Panc1 (cell line): ENCODE measurements around the gene PRKG1. TPM values are rescaled to one million over a fixed set of nuclear protein-coding genes. Genes with fewer than 3 reads are reported as not detected.

Source experiments
- ATAC-seq: fragments of 200-7000 bp; cut with Tn5 transposase; 2 replicates; pipeline ENCODE4 v1.9.1; 2020; ENCODE audit warnings: mild to moderate bottlenecking, moderate library complexity
- BruUV-seq: library from RNA; stranded (reverse); fragments of 400-500 nt; replicated peaks from 2 replicates; lab custom pipeline; 2021; lab: Mats Ljungman, UMichigan
- CTCF ChIA-PET: fragments of 300-600 bp; sonication (Branson Sonifier 250); formaldehyde crosslinking; loops from one replicate; lab custom pipeline; 2022; ENCODE audit warnings: antibody characterized with exemption; lab: Charles Lee
- POLR2A ChIA-PET: fragments of 300-600 bp; sonication (Branson Sonifier 250); formaldehyde crosslinking; loops from one replicate; lab custom pipeline; 2022; ENCODE audit warnings: antibody characterized with exemption; lab: Charles Lee
- DNase-seq: peaks from one replicate; pipeline ENCODE4 v3.0.0-alpha.2; 2010; ENCODE audit warnings: low read depth, low spot score
- H3K27ac ChIP-seq: 2 replicates; pipeline ENCODE4 v1.5.1; 2011; ENCODE audit warnings: mild to moderate bottlenecking, low read length, inconsistent platforms
- H3K27me3 ChIP-seq: fragments of 200-500 bp; sonication (Bioruptor generic); 2 replicates; pipeline ENCODE4 v1.6.0; 2014; ENCODE audit warnings: low read length, inconsistent platforms; ENCODE audit not compliant: control insufficient read depth, insufficient read depth
- H3K36me3 ChIP-seq: fragments of 200-500 bp; sonication (Bioruptor generic); 2 replicates; pipeline ENCODE4 v1.5.1; 2014; ENCODE audit warnings: inconsistent platforms, mild to moderate bottlenecking, low read length, moderate library complexity; ENCODE audit not compliant: control insufficient read depth, insufficient read depth
- H3K4me1 ChIP-seq: 2 replicates; pipeline ENCODE4 v1.5.1; 2011; ENCODE audit warnings: inconsistent platforms, mild to moderate bottlenecking, low read length, moderate library complexity; ENCODE audit not compliant: control insufficient read depth, insufficient read depth
- H3K4me3 ChIP-seq, 2 experiments: 2 replicates each; pipeline ENCODE4 v1.5.1; 2011 to 2012; ENCODE audit warnings: low read depth in 2 of 2, low read length in 2 of 2, mild to moderate bottlenecking in 2 of 2, inconsistent platforms in 1 of 2, moderate library complexity in 1 of 2
- H3K9me3 ChIP-seq: fragments of 200-500 bp; sonication (Bioruptor generic); 2 replicates; pipeline ENCODE4 v1.5.1; 2014; ENCODE audit warnings: low read depth, mild to moderate bottlenecking, inconsistent platforms, low read length, moderate library complexity; ENCODE audit not compliant: control insufficient read depth, insufficient read depth
- POLR2AphosphoS5 ChIP-seq: IDR thresholded peaks from 2 replicates; pipeline ENCODE4 v1.6.1; 2012; ENCODE audit warnings: mild to moderate bottlenecking, low read depth, low read length, moderate library complexity
- SIN3A ChIP-seq: IDR thresholded peaks from 2 replicates; pipeline ENCODE4 v1.6.1; 2012; ENCODE audit warnings: low read depth, mild to moderate bottlenecking, low read length, moderate library complexity, borderline replicate concordance; ENCODE audit not compliant: insufficient read depth
- TCF7L2 ChIP-seq: IDR thresholded peaks from 2 replicates; pipeline ENCODE4 v1.6.1; 2011; ENCODE audit warnings: mild to moderate bottlenecking, low read depth, low read length, inconsistent platforms
- in situ Hi-C: cut with HindIII; loops from 2 replicates; pipeline ENCODE4 v1.10.0; 2016; ENCODE audit warnings: low sequenced_read_pairs, low pct_unique_long_range_greater_than_20kb
- intact Hi-C: fragments of 100-400 bp; cut with micrococcal nuclease; formaldehyde crosslinking; loops from one replicate; pipeline ENCODE4 v1.10.0; 2022; ENCODE audit not compliant: unreplicated experiment
- total RNA-seq: library from RNA; stranded (reverse); gene quantifications from one replicate; pipeline ENCODE4 v1.2.1, GENCODE V29; 2021; ENCODE audit not compliant: unreplicated experiment
- TF ChIP-seq, protein P1 (sequence below), 2 experiments: IDR thresholded peaks; 2 replicates each; pipeline ENCODE4 v1.6.1; 2011 to 2012; ENCODE audit warnings: low read depth in 2 of 2, control low read depth in 1 of 2, low read length in 1 of 2, mild to moderate bottlenecking in 1 of 2, moderate library complexity in 1 of 2; ENCODE audit not compliant: insufficient read depth in 1 of 2
- TF ChIP-seq, protein P2 (sequence below): fragments of 450-650 bp; IDR thresholded peaks from 2 replicates; pipeline ENCODE4 v1.5.1; 2017; ENCODE audit warnings: mild to moderate bottlenecking

The PRKG1 gene
- total RNA-seq, 1 experiment from 2014 or later: 0.92 TPM

DNA sequence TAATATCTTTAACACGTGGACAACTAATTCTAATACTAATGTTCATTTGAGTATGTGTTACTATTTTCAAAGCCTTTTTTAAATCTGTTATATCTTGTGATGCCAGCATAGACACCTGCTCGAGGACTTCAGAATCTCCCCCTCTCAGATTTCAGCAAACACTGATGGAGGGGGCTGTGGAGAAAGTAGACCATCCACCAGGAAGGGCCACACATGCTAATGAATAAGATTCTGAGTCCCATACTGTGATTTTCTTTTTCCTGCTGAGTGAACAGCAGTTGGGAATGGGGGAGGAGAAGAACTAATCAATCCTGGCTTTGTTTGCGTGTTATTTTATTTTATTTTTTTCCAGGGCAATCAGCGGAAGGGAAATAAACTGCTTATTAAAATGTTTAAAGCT is 783.0 kb downstream of the PRKG1 start:
- BruUV-seq: no TSS peak
- TF ChIP-seq TCF7L2 (no peak), SIN3A (no peak), POLR2AphosphoS5 (no peak)
- TF ChIP-seq, protein P1, sequence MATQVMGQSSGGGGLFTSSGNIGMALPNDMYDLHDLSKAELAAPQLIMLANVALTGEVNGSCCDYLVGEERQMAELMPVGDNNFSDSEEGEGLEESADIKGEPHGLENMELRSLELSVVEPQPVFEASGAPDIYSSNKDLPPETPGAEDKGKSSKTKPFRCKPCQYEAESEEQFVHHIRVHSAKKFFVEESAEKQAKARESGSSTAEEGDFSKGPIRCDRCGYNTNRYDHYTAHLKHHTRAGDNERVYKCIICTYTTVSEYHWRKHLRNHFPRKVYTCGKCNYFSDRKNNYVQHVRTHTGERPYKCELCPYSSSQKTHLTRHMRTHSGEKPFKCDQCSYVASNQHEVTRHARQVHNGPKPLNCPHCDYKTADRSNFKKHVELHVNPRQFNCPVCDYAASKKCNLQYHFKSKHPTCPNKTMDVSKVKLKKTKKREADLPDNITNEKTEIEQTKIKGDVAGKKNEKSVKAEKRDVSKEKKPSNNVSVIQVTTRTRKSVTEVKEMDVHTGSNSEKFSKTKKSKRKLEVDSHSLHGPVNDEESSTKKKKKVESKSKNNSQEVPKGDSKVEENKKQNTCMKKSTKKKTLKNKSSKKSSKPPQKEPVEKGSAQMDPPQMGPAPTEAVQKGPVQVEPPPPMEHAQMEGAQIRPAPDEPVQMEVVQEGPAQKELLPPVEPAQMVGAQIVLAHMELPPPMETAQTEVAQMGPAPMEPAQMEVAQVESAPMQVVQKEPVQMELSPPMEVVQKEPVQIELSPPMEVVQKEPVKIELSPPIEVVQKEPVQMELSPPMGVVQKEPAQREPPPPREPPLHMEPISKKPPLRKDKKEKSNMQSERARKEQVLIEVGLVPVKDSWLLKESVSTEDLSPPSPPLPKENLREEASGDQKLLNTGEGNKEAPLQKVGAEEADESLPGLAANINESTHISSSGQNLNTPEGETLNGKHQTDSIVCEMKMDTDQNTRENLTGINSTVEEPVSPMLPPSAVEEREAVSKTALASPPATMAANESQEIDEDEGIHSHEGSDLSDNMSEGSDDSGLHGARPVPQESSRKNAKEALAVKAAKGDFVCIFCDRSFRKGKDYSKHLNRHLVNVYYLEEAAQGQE (IDR thresholded peaks at IDR 0.05; ENCODE audit: insufficient read depth in 1 of 2, low read depth in 2 of 2, low read length in 1 of 2): no peak
- TF ChIP-seq, protein P2, sequence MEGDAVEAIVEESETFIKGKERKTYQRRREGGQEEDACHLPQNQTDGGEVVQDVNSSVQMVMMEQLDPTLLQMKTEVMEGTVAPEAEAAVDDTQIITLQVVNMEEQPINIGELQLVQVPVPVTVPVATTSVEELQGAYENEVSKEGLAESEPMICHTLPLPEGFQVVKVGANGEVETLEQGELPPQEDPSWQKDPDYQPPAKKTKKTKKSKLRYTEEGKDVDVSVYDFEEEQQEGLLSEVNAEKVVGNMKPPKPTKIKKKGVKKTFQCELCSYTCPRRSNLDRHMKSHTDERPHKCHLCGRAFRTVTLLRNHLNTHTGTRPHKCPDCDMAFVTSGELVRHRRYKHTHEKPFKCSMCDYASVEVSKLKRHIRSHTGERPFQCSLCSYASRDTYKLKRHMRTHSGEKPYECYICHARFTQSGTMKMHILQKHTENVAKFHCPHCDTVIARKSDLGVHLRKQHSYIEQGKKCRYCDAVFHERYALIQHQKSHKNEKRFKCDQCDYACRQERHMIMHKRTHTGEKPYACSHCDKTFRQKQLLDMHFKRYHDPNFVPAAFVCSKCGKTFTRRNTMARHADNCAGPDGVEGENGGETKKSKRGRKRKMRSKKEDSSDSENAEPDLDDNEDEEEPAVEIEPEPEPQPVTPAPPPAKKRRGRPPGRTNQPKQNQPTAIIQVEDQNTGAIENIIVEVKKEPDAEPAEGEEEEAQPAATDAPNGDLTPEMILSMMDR: no peak
- POLR2A ChIA-PET: no interaction called here

DNA sequence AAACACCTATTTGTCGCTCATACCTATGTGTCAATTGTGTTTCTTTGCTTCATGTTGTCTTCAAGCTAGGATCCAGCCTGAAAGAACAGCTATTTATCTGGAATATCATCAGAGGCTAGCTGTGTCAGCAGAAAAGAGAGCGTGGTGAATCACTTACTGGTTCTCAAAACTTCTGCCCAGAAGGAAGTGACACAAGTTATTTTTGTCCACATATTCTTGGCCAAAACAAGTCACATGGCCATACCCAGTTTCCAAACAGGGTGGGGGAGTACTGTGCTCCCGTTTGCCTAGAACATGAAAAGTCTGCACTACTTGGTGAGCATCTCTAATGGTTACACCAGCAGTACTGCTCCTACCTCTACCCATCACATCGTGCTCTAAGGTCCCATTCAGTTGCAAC is 786.0 kb downstream of the PRKG1 start:
- BruUV-seq: no TSS peak
- no peak overlapping the region for H3K4me3 ChIP-seq
- intact Hi-C loops: no loop called here
- no peaks in the 10 kb centered on the region; the same call in 1 of the 2 replicates for H3K36me3 ChIP-seq
- no peak overlapping the region for H3K27ac ChIP-seq
- ChIA-PET CTCF (no interaction called here), POLR2A (no interaction called here)
- H3K9me3 ChIP-seq: no peaks in the 10 kb centered on the region
- ATAC-seq: no peak
- in situ Hi-C loops: no loop called here
- no peaks in the 10 kb centered on the region for H3K4me1 ChIP-seq
- no peaks in the 10 kb centered on the region for H3K27me3 ChIP-seq
- TF ChIP-seq, protein P1 (IDR thresholded peaks at IDR 0.05; ENCODE audit: insufficient read depth in 1 of 2, low read depth in 2 of 2, low read length in 1 of 2): no peak
- TF ChIP-seq, protein P2: no peak
- no peak for TF ChIP-seq POLR2AphosphoS5
- no peak for TF ChIP-seq SIN3A
- TF ChIP-seq TCF7L2: no peak
- DNase-seq: no peak

More for the DNA sequence above, 783.0 kb downstream of the PRKG1 start:
- CTCF ChIA-PET: interaction anchor here (0.7 kb wide), 1 partner anchor 710 kb away, joined by 9 read pairs; no protein-coding TSS in a partner anchor
- no peak for ATAC-seq
- Histone ChIP-seq H3K4me1 (no peaks in the 10 kb centered on the region), H3K27ac (no peak overlapping the region), H3K27me3 (peaks cover 4% of the 10 kb centered on the region; the same call in 1 of the 2 replicates), H3K4me3 (no peak overlapping the region), H3K36me3 (no peaks in the 10 kb centered on the region), H3K9me3 (no peaks in the 10 kb centered on the region)
- DNase-seq: no peak
- intact Hi-C loops: no loop called here
- in situ Hi-C loops: no loop called here
